Stimulated activated CD8-positive, alpha-beta memory T cell treated with anti-CD3 and anti-CD28 coated beads, Interleukin-4, amount 100 ng/mL, for 1 hour (primary cell): ENCODE results near the gene OCA2.
"Not testable (repeated sequence)": the region's sequence is repeated elsewhere in the genome, so short reads cannot be mapped to it uniquely, and the experiment has no call there.

Experiments used
- DNase-seq, 2 donors: peaks; one replicate each; pipeline ENCODE4 v3.0.0-alpha.2; 2020; ENCODE audit warnings: low read depth in 2 of 2, low spot score in 1 of 2

The OCA2 gene

GRCh38 chr15:28023933-28024888, 74.9 kb downstream of the OCA2 start:
- DNase-seq, result no peak

DNA sequence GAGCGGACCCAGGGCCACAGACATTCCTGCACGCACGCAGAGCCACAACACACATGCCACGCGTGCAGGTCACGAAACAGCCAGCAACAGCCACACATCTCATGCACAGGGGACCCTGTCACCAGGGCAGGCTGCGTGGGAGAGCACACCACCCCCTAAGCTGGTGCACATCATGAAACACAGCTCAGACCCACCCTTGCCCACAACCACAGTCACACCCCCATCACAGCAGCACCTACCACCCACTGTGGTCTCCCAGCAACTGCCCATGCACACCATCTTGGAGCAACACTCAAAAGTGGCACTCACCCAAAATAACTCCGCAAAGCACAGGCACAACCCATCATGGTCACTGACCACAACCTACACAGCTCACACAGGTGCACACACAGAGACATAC, 75.7 kb downstream of the OCA2 start:
- no peak for DNase-seq

- no peak for DNase-seq
Observed at GRCh38 chr15:28022961-28023360, 76.2 kb downstream of the OCA2 start.

GRCh38 chr15:28022181-28022580, 76.9 kb downstream of the OCA2 start:
- DNase-seq, result no peak

GRCh38 chr15:28021281-28022039, 77.7 kb downstream of the OCA2 start:
- no peak for DNase-seq

- DNase-seq, result no peak
Observed at GRCh38 chr15:28020644-28021043, 78.5 kb downstream of the OCA2 start.

DNA sequence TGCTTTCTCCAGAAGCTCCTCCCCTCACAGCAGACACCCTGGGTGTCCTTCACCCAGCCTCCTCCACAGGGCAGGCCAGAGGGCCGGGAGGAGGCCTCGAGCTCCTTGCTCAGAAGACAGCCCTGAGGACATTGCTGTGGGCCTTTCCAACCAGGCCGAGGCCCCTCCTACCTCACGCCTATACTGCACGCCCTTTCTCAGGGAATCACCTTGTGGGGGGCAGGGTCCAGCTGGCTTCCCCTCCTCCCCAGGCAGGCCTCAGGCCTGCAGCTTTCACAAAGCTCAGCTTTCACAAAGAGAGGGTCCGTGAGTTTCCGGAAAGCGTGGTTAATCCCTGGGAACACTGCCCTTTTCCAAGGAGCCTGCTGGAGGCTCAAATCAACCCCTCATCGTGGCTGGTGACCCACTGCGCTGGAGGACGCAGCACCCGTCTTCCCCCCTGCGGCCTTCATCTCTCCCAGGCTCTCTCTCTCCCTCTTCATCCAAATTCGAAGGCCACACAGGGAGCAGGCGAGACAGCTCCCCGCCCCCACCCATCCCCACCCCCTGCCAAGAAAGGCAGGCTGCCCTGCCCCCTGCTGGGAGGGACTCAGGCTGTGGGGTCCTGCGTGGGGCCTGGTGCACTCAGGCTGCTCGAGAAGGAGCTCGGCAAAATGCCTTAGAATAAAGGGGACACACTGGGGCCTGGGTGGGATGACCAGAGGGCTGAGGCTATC, 79.4 kb downstream of the OCA2 start:
- no peak for DNase-seq

DNA sequence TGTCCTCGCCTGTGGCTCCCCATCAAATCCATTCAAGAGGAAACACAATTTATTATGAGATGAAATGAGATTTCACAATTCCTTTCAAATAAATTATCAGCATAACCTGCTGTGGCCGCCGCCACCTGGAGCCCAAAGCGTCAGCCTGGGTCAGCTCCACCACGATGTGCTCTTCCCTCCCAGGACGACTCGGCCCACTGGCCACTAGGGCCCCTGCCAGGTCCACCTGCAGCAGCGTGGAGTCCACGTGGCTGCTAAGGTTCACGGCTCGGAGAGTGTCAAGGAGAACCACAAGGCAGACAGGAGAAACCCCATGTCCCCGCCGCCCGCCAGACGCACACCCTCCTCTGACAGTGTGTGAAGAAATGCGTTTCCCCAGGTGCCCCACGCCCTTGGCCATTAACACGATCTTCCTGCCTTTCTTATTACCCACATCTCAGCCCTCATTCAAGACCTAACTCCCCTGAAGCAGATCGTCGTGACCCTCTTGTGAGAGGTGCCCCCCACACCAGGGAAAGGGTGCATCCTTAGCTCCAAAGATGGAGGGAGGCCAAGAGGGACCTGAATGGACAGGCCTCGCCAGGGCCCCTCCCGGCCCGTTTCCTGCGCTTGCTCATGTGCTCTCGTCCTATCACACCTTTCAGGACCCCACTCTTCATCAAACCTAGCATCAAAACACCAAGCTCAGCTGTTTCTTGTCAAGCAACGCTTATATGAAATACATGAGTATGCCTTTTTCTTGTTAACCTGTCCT, 80.6 kb downstream of the OCA2 start:
- DNase-seq, result no peak

- DNase-seq, result no peak
Observed at GRCh38 chr15:28017423-28017924, 81.6 kb downstream of the OCA2 start.

DNA sequence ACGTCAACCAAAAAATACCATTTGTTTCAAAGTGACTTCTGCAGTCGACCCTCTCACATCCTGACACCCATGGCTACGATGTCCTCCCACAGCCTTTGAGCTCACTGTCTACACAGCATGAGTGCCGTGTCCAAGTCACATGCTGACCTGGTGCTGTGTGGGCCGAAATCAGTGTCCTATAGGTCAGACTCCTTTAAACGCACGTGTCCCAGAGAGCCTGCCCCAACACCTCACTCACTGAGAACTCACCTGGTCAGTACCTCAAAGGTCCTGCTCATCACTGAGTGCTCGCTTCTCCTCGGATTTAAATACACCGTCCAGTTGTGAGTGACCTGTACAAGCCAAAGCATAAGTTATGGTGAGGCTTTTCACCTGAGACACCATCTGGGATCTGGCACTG, 83.3 kb downstream of the OCA2 start:
- DNase-seq, result no peak

- no peak for DNase-seq
Observed at GRCh38 chr15:28014623-28015200, 84.4 kb downstream of the OCA2 start.

- no peak for DNase-seq
Observed at GRCh38 chr15:28013976-28014375, 85.1 kb downstream of the OCA2 start.

GRCh38 chr15:28013480-28013879, 85.6 kb downstream of the OCA2 start:
- no peak for DNase-seq

- no peak for DNase-seq
Observed at GRCh38 chr15:28012231-28012630, 86.9 kb downstream of the OCA2 start.

GRCh38 chr15:28008175-28008574, 90.9 kb downstream of the OCA2 start:
- not testable (repeated sequence) for DNase-seq

DNA sequence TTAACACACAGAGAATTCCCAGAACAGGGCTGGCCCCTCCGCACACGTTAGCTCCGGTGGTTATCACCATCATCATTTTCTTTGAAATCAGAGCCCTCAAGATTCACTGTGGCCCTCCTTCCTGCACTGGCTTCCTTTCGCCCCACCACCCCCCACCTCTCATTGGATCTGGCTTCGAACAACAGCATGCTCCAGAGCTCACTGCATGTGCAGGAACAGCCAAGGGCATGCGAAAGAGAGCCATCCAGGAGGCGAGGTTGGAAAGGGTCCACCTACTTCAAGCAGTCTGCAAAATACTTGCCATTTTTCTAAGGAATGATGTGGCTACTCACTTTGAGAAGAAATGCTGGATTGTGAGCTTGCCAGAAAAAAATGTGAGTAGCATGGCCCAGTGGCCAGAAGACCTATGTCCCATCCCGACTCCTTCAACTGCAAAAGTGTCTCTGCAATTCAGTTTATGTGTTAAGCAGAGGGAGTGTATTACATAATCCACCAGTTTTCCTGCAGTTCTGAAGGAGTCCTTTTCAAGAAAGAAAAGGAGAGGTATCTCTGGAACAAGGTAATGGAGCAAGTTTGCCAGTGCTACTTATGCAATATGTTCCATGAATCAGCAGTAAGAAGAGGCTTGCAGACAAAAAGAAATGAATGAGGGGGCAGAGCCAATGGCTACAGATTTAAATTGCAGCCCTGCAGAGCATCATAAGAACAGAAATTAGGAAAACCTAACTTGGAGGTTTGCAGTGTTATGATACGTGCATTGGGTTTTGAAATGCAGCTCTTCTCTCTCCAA, 92.8 kb downstream of the OCA2 start:
- no peak for DNase-seq

GRCh38 chr15:28005004-28005527, 94.0 kb downstream of the OCA2 start:
- DNase-seq, result no peak

DNA sequence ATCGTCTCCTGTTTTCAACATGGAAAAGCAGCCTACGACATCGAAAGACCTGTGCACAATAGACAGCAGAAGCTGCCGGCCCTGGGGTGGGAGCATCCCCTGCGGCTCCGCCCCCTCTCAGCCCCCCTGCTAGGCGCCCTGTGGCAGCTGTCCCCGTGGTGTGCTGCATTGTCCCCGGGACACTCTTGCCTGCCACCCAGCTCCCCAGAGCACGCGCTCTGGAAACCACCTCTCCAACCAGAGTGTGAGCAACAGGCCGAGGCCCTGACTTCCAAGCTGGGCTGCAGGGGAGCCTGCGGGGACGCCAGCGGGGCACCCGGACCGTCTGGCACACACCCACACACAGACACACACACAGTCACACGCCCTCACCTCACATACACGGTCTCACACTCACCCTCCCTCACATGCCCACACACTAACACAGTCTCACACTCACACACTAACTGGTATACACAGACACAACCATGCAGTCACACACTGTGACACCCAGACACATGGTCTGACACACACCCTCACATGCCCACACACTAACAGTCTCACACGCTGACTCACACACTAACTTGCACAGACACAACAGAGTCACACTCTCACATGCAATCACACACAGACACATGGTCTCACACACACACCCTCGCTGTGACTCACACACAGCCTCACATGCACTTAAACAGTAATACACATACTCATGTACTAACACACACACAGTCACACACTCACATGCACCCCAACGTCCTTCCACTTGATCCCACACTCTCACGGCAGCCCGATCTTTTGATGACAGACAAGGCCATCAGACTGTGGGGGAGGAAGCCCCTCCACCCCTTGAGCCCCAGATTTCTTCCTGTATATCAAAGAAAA, 94.7 kb downstream of the OCA2 start:
- DNase-seq, result no peak
